Measurements from ENCODE around the gene FRMPD3.

DNA sequence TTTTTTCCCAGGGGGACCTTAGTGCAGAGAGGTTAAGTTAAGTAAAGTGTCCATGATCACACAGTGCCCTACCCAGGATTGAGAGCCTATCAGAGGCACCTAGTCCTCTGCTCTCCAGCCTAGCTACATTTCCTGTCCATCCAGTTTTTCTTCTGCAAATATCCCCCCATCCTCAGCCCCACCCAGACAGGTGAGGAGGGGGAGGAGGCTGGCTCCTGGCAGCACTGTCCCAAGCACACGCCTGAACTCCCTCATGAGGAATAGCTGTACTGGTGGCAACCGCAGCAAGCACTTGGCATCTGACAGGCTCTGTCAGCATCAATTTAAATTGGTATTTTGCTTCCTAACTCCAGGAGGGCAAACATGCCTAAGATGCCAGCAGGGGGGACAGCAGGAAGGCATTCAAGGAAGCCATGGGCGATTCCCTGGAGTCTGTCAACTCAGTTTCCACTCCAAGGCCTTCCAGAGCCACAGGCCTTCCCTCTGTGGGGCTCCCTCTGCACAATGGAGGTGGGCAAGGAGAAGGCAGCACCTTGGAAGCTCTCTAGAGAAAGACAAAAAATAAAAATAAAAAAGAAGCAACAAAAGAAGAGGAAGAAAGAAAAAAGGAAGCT lies 6.4 kb upstream of the FRMPD3 start:
- TF ChIP-seq RAD21 (conservative IDR thresholded peaks at IDR 0.05 in 1 of 2, IDR thresholded peaks at IDR 0.05 in 1 of 2) (no peak), POLR2A (IDR thresholded peaks at IDR 0.05; ENCODE audit: low read length) (no peak), USF2 (IDR thresholded peaks at IDR 0.05) (no peak), BHLHE40 (IDR thresholded peaks at IDR 0.05; ENCODE audit: low read depth, low read length) (no peak), CHD4 (IDR thresholded peaks at IDR 0.05; ENCODE audit: borderline replicate concordance) (no peak), SMC3 (IDR thresholded peaks at IDR 0.05) (no peak), CEBPB (IDR thresholded peaks at IDR 0.05) (no peak)
- TF ChIP-seq, protein P1, sequence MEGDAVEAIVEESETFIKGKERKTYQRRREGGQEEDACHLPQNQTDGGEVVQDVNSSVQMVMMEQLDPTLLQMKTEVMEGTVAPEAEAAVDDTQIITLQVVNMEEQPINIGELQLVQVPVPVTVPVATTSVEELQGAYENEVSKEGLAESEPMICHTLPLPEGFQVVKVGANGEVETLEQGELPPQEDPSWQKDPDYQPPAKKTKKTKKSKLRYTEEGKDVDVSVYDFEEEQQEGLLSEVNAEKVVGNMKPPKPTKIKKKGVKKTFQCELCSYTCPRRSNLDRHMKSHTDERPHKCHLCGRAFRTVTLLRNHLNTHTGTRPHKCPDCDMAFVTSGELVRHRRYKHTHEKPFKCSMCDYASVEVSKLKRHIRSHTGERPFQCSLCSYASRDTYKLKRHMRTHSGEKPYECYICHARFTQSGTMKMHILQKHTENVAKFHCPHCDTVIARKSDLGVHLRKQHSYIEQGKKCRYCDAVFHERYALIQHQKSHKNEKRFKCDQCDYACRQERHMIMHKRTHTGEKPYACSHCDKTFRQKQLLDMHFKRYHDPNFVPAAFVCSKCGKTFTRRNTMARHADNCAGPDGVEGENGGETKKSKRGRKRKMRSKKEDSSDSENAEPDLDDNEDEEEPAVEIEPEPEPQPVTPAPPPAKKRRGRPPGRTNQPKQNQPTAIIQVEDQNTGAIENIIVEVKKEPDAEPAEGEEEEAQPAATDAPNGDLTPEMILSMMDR (IDR thresholded peaks at IDR 0.05) = no peak
